AML-193 (cell line): ENCODE data around the gene SCAMP2.
"Not testable (repeated sequence)": the region's sequence is repeated elsewhere in the genome, so short reads cannot be mapped to it uniquely, and the experiment has no call there.

Experiments
- DNase-seq, 2 experiments: peaks; one replicate each; lab custom pipeline; 2025; lab: John Stamatoyannopoulos, UW

Gene SCAMP2

DNA sequence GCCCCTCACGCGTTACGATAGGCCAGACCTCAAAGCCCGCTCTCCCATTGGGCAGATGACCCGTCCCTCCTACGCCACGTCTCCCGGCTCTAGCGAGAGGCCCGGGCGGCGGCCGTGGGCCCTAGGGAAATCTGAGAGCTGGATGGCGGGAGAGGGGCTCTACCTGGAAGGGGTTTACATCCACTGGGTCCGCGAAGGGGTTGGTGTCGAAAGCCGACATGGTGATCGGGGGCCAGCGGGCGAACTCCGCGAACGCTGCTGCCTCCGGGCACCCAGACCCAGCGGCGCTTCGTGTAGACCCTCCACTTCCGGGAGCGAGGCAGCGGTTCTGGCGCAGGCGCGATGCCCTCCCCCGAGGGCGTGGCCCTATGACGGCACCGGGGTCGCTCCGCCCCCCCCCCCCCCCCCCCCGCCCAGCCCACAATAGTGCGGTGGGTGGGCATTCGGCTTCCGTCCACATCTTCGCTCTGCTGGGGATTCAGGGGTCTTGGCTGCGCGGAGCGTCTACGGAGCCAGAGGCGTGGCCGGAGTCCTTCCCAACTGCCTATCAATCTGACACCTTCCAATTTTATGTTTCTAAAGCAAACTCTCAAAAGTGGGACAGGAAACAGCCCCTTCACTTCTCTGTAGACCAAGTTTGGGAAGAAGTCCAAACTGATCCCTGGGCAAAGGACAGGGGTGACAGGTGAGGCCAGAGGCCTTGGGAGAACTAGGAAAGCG lies at the start of gene SCAMP2:
Gene SCAMP2, minus strand, starts transcription at position 330 of the 720 bp plus-strand sequence. Its CDS starts 110 bp downstream, at position 220.
- DNase-seq: peak; percentile 83 to 88

DNA sequence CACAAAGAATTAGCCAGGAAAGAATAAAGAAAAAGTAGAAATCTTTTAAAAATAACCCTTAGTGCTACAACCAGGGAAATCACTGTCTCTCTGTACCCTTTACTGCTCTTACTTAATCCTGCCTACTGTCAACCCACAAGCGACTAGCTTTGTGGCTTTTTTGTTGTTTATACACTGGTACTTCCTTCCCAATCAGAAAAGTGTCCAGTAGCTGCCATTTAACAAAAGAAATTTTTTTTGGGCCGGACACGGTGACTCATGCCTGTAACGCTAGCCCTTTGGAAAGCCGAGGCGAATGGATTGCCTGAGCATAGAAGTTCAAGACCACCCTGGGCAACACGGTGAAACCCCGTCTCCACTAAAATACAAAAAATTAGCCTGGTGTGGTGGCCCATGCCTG lies 47.3 kb upstream of the SCAMP2 start:
- no peak for DNase-seq

DNA sequence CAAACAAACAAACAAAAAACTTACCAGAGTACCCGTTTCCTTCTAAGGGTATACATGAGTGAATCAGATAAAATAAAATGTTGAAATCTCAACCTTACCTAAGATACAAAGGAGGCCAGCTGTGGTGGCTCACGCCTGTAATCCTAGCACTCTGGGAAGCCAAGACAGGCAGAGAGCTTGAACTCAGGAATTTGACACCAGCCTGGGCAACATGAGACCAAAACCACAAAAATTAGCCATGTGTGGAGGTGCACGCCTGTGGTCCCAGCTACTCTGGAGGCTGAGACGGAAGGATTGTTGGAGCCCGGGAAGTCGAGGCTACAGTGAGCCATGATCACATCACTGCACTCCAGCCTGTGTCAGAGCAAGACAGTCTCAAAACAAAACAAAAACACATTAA lies 44.5 kb upstream of the SCAMP2 start:
- DNase-seq: no peak

DNA sequence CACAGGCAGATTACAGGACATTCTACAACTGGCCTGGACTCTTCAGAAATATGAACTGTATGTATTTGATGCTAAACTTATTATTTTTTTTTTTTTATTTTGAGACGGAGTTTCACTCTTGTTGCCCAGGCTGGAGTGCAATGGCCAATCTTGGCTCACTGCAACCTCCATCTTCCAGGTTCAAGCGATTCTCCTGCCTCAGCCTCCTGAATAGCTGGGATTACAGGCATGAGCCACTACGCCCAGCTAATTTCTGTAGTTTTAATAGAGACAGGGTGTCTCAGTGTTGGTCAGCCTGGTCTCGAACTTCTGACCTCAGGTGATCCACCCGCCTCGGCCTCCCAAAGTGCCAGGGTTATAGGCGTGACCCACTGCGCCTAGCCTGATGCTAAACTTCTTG lies 40.6 kb upstream of the SCAMP2 start:
- not testable (repeated sequence) for DNase-seq

- no peak for DNase-seq
Observed at GRCh38 chr15:74913041-74913440, 39.9 kb upstream of the SCAMP2 start.

- DNase-seq: no peak
Observed at GRCh38 chr15:74908635-74909034, 35.5 kb upstream of the SCAMP2 start.

- no peak for DNase-seq
Observed at GRCh38 chr15:74907163-74907870, 34.2 kb upstream of the SCAMP2 start.

DNA sequence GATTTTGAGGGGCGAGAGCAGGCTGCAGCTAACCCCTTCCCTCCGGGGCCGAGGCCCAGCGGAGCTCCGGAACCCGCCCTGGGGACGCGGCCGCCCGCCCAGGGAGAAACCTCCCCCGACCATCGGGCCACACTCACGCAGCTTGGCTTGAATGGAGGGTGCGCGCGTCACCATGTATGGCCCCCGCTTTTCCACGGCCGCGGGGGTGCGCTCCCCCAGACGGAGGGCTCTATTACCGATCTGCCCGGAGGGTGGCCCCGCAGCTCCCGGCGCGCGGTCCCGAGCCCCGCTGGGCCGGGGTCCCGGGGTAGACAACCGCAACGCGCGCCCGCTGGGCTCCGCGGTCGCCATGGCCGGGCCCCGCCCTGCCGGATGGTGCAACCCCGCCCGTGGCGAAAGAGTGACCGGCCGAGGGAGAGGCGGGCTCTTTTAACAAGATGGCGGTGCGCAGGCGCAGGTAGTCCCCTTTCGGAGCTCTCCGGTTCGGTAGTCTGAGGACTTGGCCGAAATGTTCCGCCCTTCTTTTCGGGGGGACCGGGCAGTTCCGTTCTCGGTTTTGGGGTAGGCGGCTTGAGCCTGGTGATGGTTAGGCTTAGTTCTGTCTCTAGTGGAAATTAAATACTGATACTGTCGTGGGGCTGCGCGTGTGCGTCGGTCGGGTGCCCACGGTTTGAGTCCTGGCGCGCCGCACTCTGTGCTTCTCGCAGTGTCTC lies 33.4 kb upstream of the SCAMP2 start, which contains the start of gene FAM219B:
Gene FAM219B, minus strand, starts transcription at position 402 of the 713 bp plus-strand sequence. Its CDS starts 51 bp downstream, at position 351.
- DNase-seq: peak; percentile 77 to 82

DNA sequence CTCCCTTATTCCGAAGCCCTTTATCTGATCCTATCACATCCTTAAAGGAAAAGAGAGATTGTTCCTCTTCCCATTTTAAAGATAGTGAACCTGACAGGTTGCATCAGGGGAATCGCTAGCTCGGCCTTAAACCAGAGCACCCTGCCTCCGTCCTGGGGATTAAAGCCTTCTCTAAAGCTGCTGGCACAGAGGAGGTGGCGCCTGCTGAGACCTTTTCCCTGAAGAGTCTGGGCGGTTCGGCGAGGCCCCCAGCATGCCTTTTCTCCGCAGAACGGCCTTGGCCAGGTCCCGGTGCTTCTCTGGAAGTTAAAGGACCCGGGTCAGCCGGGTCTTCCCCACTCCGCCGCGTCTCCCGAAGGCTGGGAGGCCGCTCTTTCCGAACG lies 32.9 kb upstream of the SCAMP2 start:
- DNase-seq: peak in 1 of 2 experiments; percentile 31

DNA sequence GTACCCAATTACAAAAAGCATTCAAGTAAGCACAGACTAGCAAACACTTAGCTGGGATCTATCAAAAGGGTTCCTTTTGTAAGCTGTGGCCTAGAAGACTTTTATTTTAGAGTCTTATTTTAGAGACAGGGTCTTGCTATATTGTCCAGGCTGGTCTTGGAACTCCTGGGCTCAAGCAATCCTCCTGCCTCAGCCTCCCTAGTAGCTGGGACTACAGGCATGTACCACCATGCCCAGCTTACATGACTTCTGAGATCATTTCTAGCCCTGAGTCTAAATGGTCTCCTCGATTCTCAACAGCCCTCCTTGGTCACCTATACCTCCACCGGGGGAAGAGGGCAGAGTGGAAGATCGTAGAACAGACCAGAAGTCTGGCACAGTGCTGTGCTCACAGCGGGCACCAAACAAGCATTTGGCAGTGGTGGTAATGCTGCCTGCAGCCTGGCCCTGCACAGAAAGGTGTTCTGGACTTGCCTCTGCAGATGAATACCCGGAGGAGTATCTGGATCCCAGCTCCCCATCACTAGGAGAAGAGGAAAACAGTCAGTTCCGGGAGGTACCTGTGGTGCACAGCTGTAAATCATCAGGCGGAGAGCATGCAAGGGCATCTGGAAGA lies 31.1 kb upstream of the SCAMP2 start:
- no peak for DNase-seq

GRCh38 chr15:74903676-74904075 lies 30.5 kb upstream of the SCAMP2 start:
- no peak for DNase-seq

DNA sequence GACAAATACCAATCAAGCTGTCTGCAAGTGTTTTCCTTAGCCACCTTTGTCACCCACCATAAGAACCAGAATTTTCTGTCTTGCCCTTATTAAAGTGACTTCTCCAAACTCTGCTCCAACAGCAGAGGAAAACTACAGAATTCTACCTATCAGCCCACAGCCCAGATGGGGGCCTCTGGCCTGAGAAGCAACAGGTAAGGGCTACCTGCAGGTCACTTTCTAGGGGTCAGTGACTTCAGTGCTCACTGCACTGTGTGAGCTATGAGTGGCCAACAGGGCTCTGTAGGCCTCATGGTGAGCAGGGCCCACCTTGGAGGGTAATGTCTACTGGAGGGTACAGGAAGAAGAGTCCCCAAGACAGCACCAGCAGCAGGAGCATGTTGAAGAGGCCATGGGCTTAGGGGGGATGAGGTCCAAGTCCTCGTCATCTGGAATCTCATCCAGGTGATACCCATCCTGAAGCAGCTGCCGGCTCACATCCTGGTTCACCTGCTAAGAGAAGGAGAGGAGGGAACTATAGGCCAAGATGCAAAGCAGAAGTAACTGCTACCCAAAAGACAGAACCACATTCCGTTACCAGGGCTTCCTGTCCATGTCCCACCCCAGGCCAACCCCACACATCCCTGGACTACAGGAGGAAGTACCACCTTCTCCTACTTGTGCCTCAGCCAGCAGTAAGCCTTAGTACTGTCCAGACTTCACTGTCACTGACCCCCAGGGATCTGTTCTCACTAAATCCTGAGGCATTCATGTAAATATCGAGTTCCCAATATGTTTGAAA lies 29.3 kb upstream of the SCAMP2 start:
- no peak for DNase-seq

DNA sequence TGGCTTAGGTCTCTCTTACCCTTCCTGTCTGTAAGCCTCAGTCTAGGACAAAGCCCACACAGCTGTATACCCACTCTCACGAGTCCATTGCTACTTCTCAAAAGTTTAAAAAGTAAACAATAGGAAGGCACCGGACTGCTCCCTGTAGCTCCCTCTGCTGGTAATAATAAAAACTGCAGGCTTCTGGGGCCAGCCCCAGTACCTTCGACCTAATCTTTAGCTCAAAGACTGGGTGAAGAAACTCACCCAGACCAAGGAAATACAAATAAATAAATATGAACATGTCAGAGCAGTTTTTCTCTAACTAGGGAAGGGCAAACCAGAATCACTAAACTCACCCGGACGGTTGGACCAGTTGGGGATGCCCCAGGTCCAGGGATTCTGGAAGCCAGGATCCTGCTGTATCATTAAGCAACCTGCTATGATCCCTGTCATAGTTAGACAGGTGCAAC lies 28.5 kb upstream of the SCAMP2 start:
- DNase-seq: peak; percentile 67 to 75

DNA sequence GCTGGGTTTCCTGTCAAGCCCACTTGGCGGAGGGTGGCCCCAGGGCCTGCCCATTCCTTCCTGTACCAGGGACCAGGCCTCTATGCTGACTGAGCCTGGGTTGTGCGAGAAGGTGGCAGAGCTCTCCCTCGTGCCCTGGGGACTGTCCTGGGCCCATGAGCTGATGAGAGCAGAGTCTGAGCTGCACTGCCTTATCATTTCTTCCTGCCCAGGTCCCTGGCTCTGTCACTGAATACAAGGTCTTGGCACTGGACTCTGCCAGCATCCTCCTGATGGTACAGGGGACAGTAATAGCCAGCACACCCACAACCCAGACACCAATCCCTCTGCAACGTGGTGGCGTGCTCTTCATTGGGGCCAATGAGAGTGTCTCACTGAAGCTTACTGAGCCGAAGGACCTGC lies 24.1 kb upstream of the SCAMP2 start:
- no peak for DNase-seq

DNA sequence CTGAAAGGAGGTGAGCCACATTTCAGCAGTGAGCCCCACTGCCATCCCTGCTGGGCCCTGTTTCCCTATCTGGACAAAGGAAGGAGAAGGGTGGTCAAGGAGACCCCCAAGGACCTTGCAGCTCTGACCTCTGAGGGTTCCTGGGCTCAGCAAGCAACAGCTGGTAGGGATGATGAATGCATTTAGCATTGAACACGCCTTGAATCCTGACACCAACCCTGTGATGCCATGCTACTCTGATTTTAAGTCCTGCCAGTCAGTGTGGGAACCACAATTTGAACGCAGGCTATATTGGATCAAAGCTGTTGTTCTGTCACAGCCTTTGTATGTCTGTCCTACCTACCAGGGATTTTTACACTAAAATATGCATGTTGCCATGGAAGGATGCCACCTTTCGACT lies 23.2 kb upstream of the SCAMP2 start:
- no peak for DNase-seq

DNA sequence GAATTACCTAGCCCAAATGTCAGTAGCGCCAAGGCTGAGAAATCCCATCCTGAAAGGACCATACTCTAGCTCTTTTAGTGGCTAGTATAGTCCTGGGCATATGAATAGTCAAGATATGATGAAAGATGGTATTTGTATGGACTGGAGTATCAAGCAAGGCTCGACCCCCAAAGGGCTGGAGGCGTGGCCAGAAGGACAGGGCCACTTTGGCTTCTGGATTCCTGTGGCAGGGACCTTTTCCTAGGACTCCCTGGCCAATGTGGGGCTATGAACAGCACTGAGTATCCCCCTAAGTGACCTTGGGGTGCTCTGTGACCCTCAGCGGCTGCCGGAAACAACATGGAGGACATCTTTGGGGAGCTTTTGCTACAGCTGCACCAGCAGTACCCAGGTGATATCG lies 22.7 kb upstream of the SCAMP2 start:
- DNase-seq: no peak

- DNase-seq: not testable (repeated sequence)
Observed at GRCh38 chr15:74894383-74894782, 21.2 kb upstream of the SCAMP2 start.

DNA sequence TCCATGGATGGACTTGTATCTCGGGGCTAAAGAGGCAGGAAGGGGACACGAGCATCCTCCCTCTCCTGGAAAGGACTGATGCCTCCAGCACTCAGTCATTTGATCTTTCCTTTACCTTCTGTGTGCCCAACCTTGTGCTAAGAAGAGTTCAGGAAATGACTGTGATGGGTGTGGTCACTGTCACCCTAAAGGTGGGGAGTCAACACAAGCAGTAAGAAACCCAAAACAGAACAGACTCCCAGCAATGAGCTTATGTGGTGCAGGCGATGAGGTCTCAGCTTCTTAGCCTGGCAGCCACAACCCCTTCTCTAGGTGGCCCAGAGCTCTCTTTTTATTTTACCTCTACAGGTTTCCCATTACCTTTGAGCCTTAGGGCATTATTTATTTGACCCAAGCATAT lies 20.5 kb upstream of the SCAMP2 start:
- no peak for DNase-seq

DNA sequence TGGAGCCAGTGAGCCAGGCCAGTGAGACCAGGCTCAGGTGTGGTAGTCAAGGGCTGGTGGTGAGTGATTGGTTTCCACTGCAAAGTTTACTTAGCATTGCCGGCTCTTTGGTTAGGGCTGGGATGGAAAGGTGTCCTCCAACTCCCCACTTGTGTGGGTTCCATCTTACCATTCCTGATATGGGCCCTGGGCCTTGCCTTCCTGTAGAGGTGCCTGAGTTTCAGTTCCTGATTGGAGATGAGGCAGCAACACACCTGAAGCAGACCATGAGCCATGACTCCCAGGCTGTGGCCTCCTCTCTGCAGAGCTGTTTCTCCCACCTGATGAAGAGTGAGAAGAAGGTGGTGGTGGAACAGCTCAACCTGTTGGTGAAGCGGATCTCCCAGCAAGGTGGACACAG lies 19.8 kb upstream of the SCAMP2 start:
- no peak for DNase-seq

- DNase-seq: no peak
Observed at GRCh38 chr15:74892313-74892712, 19.1 kb upstream of the SCAMP2 start.

- DNase-seq: no peak
Observed at GRCh38 chr15:74891469-74891868, 18.3 kb upstream of the SCAMP2 start.

GRCh38 chr15:74890665-74890960 lies 17.4 kb upstream of the SCAMP2 start:
- no peak for DNase-seq
